Mammary microvascular endothelial cell (primary cell): ENCODE measurements around the gene CRP. TPM values are rescaled to one million over a fixed set of nuclear protein-coding genes. Genes with fewer than 3 reads are reported as not detected.

ENCODE experiments used
- total RNA-seq: library from RNA; depleted of rRNA; stranded (reverse); fragments of >200 nt; gene quantifications from 2 replicates; pipeline ENCODE4 v1.2.3, GENCODE V29; 2015

The CRP gene
- total RNA-seq = not detected in 2 replicates

GRCh38 chr1:159714529-159714928 lies at the start of gene CRP:
Gene CRP, minus strand, starts transcription at chr1:159714589. Its CDS starts 104 bp downstream, at chr1:159714485.

Other genes starting within 250 kb of the CRP start
- not detected in 2 replicates for gene OR10J5, start 178.6 kb downstream of the CRP start, total RNA-seq
- gene APCS, start 126.8 kb downstream of the CRP start, total RNA-seq = not detected in 2 replicates
- 57.1 and 72.2 TPM in 2 replicates for gene DUSP23, start 66.4 kb upstream of the CRP start, total RNA-seq
- not detected in 2 replicates for gene FCRL6, start 87.8 kb upstream of the CRP start, total RNA-seq
- not detected in 2 replicates for gene SLAMF8, start 112.3 kb upstream of the CRP start, total RNA-seq
- gene VSIG8, start 148.1 kb upstream of the CRP start, total RNA-seq = not detected in 2 replicates
- gene CFAP45, start 185.6 kb upstream of the CRP start, total RNA-seq = 0.89 and 1.9 TPM in 2 replicates
- 869 and 920 TPM in 2 replicates for gene TAGLN2, start 210.9 kb upstream of the CRP start, total RNA-seq
- gene IGSF9, start 231.0 kb upstream of the CRP start, total RNA-seq = not detected in 2 replicates
- not detected in 2 replicates for gene SLAMF9, start 239.6 kb upstream of the CRP start, total RNA-seq